ENCODE results near the gene MIA. TPM values are rescaled to one million over a fixed set of nuclear protein-coding genes. Genes with fewer than 3 reads are reported as not detected.

MIA gene
- total RNA-seq, 1 experiment from 2014 or later, result 49.3 TPM

- BruUV-seq (replicated peaks), result no TSS peak
- peaks cover 93% of the 10 kb centered on the region for H3K36me3 Mint-ChIP-seq (ENCODE audit: insufficient read depth, unreplicated experiment)
- no peaks in the 10 kb centered on the region for H3K9me3 Mint-ChIP-seq (ENCODE audit: low read depth, unreplicated experiment)
- DNase-seq, result no peak
- intact Hi-C loops (cut with micrococcal nuclease; ENCODE audit: unreplicated experiment), result no loop called here
- peaks cover 27% of the 10 kb centered on the region for H3K4me1 Mint-ChIP-seq (ENCODE audit: low read depth, unreplicated experiment)
- CTCF ChIA-PET, result interaction anchor here (0.7 kb wide), 1 partner anchor 43 kb away, joined by 4 read pairs; no protein-coding TSS in a partner anchor
- no peak for TF ChIP-seq CTCF (IDR thresholded peaks at IDR 0.05; ENCODE audit: unreplicated experiment)
- no peaks in the 10 kb centered on the region for H3K27me3 Mint-ChIP-seq (ENCODE audit: unreplicated experiment)
- H3K4me3 Mint-ChIP-seq (ENCODE audit: low read depth, unreplicated experiment), result no peak overlapping the region
- no peak overlapping the region for H3K27ac Mint-ChIP-seq (ENCODE audit: unreplicated experiment)
These were observed 16.8 kb upstream of the MIA start for GRCh38 chr19:40758491-40758890.

GRCh38 chr19:40759352-40759751, 16.0 kb upstream of the MIA start:
- intact Hi-C loops (cut with micrococcal nuclease; ENCODE audit: unreplicated experiment), result no loop called here
- Mint-ChIP-seq H3K9me3 (ENCODE audit: low read depth, unreplicated experiment) (no peaks in the 10 kb centered on the region), H3K27me3 (ENCODE audit: unreplicated experiment) (no peaks in the 10 kb centered on the region), H3K4me3 (ENCODE audit: low read depth, unreplicated experiment) (no peak overlapping the region), H3K36me3 (ENCODE audit: insufficient read depth, unreplicated experiment) (peaks cover 95% of the 10 kb centered on the region), H3K4me1 (ENCODE audit: low read depth, unreplicated experiment) (peaks cover 23% of the 10 kb centered on the region), H3K27ac (ENCODE audit: unreplicated experiment) (peak overlapping the region; percentile 34)
- no peak for DNase-seq
- CTCF ChIA-PET, result no interaction called here
- no peak for TF ChIP-seq CTCF (IDR thresholded peaks at IDR 0.05; ENCODE audit: unreplicated experiment)
- no TSS peak for BruUV-seq (replicated peaks)

GRCh38 chr19:40762754-40763470, 12.4 kb upstream of the MIA start:
- BruUV-seq (replicated peaks), result no TSS peak
- H3K27ac Mint-ChIP-seq (ENCODE audit: unreplicated experiment), result peak overlapping the region; percentile 32
- intact Hi-C loops (cut with micrococcal nuclease; ENCODE audit: unreplicated experiment), result no loop called here
- H3K4me3 Mint-ChIP-seq (ENCODE audit: low read depth, unreplicated experiment), result no peak overlapping the region
- no peaks in the 10 kb centered on the region for H3K9me3 Mint-ChIP-seq (ENCODE audit: low read depth, unreplicated experiment)
- CTCF ChIA-PET, result no interaction called here
- TF ChIP-seq CTCF (IDR thresholded peaks at IDR 0.05; ENCODE audit: unreplicated experiment), result no peak
- H3K27me3 Mint-ChIP-seq (ENCODE audit: unreplicated experiment), result no peaks in the 10 kb centered on the region
- DNase-seq, result no peak
- no peaks in the 10 kb centered on the region for H3K4me1 Mint-ChIP-seq (ENCODE audit: low read depth, unreplicated experiment)
- peaks cover 98% of the 10 kb centered on the region for H3K36me3 Mint-ChIP-seq (ENCODE audit: insufficient read depth, unreplicated experiment)

GRCh38 chr19:40763526-40763925, 11.8 kb upstream of the MIA start:
- Mint-ChIP-seq H3K9me3 (ENCODE audit: low read depth, unreplicated experiment) (no peaks in the 10 kb centered on the region), H3K36me3 (ENCODE audit: insufficient read depth, unreplicated experiment) (peaks cover 97% of the 10 kb centered on the region), H3K4me1 (ENCODE audit: low read depth, unreplicated experiment) (no peaks in the 10 kb centered on the region), H3K4me3 (ENCODE audit: low read depth, unreplicated experiment) (no peak overlapping the region), H3K27ac (ENCODE audit: unreplicated experiment) (no peak overlapping the region), H3K27me3 (ENCODE audit: unreplicated experiment) (no peaks in the 10 kb centered on the region)
- BruUV-seq (replicated peaks), result no TSS peak
- CTCF ChIA-PET, result no interaction called here
- DNase-seq, result no peak
- intact Hi-C loops (cut with micrococcal nuclease; ENCODE audit: unreplicated experiment), result no loop called here
- no peak for TF ChIP-seq CTCF (IDR thresholded peaks at IDR 0.05; ENCODE audit: unreplicated experiment)

Measured in Calu3 (cell line).